Left hindlimb (tissue), 1 donor: Measurements from ENCODE around the gene TAAR1.
"Not testable (repeated sequence)": the region's sequence is repeated elsewhere in the genome, so short reads cannot be mapped to it uniquely, and the experiment has no call there.

Experiments
- DNase-seq: peaks from one replicate; pipeline ENCODE4 v3.0.0-alpha.2; 2018

Gene TAAR1

GRCh38 chr6:132651062-132651461 is 7.9 kb downstream of the TAAR1 start:
- no peak for DNase-seq

GRCh38 chr6:132650429-132650828 is 8.6 kb downstream of the TAAR1 start:
- no peak for DNase-seq

DNA sequence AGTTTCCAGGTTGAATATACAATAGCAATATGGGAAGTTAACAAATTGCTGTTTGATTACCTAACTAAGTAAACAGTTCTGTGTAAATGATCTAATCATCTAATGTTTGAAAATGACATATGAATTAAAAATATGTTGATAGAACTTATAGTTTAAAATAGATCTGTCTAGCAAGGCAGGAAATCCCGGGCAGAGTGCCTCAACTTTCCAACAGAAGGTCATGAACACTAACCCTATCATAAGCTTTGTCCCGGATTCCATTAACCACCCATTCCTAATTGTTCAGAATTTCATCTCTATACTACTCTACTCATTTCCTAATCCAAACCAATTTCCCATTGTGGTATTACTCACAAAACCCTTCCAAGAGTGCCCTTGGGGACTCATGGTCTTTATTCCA is 10.2 kb downstream of the TAAR1 start:
- no peak for DNase-seq

DNA sequence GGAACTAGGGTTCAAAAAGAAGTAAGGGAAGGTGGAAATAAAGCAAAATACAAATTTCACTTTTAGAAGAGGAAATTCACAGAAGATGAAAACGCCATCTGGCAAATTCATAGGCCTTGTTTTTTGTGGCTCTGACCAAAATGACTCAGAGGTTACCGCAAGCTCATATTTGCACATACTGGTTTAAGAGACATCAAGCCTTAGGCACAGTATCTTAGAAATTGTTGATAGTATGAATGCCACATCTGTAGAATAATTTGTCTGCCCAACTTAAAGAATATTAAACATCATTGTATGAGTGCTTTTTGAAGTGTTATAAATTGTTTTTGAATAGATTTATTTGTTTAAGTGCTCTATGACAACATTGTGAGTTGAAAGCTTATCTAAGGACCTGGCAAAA is 10.6 kb downstream of the TAAR1 start:
- DNase-seq = no peak

GRCh38 chr6:132643547-132643946 is 15.4 kb downstream of the TAAR1 start:
- no peak for DNase-seq

- DNase-seq = not testable (repeated sequence)
Observed at GRCh38 chr6:132637135-132637534, 21.8 kb downstream of the TAAR1 start.

GRCh38 chr6:132635906-132636305 is 23.1 kb downstream of the TAAR1 start:
- DNase-seq = not testable (repeated sequence)

DNA sequence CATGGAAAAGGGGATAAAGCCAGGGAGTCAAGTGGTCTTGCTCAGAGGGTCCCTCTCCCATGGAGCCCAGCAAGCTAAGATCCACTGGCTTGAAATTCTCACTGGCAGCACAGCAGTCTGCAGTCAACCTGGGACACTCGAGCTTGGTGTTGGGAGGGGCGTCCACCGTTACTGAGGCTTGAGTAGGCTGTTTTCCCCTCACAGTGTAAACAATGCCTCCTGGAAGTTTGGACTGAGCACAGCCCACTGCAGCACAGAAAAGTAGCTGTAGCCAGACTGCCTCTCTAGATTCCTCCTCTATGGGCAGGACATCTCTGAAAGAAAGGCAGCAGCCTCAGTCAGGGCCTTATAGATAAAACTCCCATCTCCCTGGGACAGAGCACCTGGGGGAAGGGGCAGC is 23.7 kb downstream of the TAAR1 start:
- not testable (repeated sequence) for DNase-seq

GRCh38 chr6:132634796-132635195 is 24.2 kb downstream of the TAAR1 start:
- DNase-seq = no peak

- DNase-seq = no peak
Observed at GRCh38 chr6:132633362-132633761, 25.6 kb downstream of the TAAR1 start.

DNA sequence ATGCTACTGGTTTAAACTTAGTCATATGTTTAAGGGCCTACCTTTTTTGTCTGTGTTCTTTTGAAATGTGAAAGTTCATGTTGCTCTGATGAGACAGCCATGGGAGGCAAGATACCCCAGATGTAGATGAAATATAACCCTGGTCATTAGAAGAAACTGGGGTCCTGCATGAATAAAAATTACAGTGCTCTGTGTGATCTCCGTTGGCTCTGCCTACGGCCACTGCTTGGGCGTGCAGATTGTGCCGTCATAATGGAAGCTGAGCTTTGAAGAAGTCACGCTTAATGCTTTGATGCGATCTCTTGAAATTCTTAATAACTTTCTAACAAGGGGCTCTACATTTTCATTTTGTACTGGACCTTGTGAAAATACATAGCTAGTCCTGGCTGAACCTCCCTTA is 34.8 kb downstream of the TAAR1 start, which contains the start of gene TAAR2:
TAAR2 (minus strand) TSS at position 101 of the 400 bp plus-strand sequence; CDS start at position 101, 0 bp downstream.
- no peak for DNase-seq

DNA sequence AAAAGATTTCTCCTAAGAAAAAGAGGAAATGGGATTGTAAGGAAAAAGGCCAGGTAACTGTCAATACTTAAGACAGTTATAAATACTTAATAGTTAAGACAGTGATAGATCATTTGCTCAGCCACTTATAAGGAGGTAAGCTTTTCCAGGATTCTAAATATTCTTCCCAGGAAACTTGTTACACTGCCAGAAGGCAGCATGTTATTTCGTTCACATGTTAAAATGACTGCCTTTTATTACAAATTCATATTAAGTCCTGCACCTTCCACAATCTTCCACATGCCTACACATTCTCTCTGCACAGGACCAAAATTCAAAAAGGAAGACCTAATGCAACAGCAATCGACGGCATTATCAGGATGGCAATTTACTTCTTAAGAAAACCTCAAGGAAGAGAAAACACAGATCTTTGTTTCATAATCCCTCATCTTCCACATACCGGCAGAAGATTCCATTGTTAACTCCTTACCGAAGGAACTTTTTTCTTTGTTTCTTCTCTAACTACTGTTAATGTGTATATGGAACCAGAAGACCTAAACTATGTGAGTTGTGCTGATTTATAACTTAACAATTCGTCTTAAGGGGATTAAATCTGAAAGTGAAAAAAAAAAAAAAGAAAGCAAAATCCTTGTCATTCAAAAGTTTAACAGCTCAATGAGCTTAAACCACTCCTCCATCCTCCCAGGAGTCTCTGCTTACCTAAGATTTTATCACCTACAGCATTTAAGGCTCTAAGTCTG is 35.7 kb downstream of the TAAR1 start:
- no peak for DNase-seq

GRCh38 chr6:132616677-132617076 is 42.3 kb downstream of the TAAR1 start:
- no peak for DNase-seq

GRCh38 chr6:132614554-132614953 is 44.4 kb downstream of the TAAR1 start:
- DNase-seq = no peak

DNA sequence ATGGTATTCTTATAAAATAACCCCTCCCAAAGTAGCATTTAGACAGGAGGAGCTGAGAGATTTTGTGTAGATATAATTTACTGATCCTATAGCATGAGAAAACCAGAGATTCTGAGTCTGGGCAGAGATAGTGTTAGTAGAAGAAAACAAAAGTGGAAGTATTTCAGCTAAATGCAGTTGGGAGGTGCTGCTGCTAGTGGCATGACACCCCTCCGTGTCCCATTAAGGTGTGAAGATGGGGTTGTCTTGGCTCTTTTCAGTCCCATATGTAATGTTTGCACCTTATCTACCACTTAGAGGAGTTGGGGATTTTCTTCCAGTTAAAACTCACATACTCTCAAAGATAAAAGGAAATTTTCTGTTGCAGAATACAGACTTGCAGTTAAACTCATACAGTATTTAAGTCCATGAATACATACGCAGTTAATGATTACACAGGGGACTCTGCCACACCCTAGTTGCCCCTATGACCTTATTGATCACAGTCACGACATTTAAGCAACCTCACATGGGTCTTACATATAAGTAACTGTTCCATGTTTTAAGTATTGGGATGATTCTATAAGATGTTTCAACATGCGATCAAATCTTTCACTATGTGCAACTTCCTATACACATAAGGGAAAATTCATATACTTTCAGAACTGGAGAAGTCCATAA is 46.4 kb downstream of the TAAR1 start:
- DNase-seq = no peak

DNA sequence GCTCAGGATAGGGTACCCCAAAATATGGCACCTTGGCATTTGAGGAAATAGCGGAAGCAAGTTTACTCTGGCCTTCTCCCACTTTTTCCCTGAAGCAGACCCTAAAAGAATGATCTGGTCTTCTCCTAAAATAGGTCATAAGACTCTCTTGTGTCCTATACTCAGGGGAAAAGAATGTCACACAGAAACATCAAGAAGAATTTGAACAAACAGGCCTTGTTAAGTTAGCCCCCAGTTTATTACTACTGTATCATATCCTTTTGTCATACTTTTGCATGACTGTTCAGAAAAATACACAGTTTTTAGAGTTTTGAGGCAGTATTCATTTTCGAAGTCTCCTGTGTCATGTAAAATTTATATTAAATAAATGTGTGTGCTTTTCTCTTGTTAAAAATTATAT is 47.4 kb downstream of the TAAR1 start:
- no peak for DNase-seq

DNA sequence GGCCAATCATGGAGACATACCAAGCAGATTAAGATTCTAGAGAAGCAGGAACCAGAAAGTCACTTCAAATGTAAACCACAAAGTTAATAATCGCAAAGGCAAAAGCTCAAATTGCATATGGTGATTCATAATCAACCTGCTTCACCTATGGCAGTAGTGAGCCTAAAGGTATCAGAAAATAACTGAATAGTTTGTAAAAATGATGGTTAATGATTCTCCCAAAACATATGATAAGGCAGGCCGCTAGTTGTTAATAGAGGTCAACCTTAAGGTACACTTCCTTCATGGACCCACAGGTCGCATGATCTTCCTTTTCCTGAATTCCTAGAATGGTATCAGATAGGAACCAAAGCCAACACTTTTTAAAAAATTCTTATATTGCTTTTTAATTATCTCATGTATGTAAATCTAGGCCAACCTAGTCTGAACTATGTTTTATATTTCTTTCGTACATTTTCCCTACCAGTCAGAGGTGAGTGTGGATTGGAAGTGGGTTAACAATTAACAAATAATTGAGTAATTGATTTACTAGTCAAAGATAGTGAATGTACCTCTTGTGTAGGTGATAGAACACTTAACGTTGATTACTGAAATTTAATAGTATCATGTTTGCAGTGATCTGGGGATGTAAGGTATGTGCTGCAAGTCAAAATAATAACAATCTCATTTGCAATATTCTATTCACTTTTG is 51.3 kb downstream of the TAAR1 start:
- DNase-seq = no peak

GRCh38 chr6:132604635-132605152 is 54.3 kb downstream of the TAAR1 start:
- DNase-seq = no peak

DNA sequence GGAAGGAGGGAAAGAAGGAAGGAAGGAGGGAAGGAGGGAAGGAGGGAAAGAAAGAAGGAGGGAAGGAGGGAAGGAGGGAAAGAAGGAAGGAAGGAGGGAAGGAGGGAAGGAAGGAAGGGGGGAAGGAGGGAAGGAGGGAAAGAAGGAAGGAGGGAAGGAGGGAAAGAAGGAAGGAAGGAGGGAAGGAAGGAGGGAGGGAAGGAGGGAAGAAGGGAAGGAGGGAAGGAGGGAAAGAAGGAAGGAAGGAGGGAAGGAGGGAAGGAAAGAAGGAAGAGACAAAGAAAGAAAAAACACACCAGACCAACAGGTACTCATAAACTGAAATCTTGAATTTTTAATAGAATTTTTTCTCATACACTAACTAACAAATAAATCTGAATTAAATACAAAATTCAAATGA is 58.1 kb downstream of the TAAR1 start:
- DNase-seq = not testable (repeated sequence)

- DNase-seq = no peak
Observed at GRCh38 chr6:132598473-132598872, 60.5 kb downstream of the TAAR1 start.

DNA sequence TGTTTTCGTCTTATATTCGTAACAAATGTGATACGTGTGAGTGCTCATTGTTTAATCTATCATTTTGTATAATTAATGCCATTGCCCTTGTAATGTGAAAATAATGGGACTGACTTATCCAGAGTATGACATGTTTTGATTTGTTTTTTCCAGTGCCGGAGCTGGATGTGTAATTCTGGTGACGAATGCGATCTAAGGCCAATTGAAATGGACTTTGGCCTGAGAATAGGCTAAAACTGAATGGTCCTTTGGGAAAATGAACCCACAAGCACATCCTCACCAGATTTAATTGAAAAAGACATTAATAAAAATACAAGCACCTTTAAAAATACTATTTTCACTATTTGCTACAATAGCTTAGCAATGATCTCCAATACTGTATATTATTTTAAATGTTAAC is 62.8 kb downstream of the TAAR1 start:
- DNase-seq = no peak
